AG04449 (cell line): ENCODE data around the gene LLPH.

ENCODE experiments used
- CTCF ChIA-PET: fragments of 350-600 bp; formaldehyde crosslinking; extraction: SDS; loops from one replicate; lab custom pipeline; 2021; ENCODE audit warnings: antibody characterized with exemption; lab: Yijun Ruan, JAX
- POLR2A ChIA-PET: fragments of 400-600, 350-600 bp; formaldehyde crosslinking; extraction: SDS; loops from one replicate; lab custom pipeline; 2020; ENCODE audit warnings: antibody characterized with exemption, inconsistent platforms; lab: Yijun Ruan, JAX
- DNase-seq: peaks from one replicate; pipeline ENCODE4 v3.0.0-alpha.2; 2010; ENCODE audit warnings: low read depth, low spot score
- H3K4me3 ChIP-seq: 2 replicates; pipeline ENCODE4 v1.5.1; 2011; ENCODE audit warnings: low read depth, mild to moderate bottlenecking, control low read depth, low read length
- TF ChIP-seq, protein P1 (sequence below): IDR thresholded peaks from one replicate; pipeline ENCODE4 v1.5.1; 2011; ENCODE audit warnings: mild to moderate bottlenecking, moderate library complexity, low read length, control low read depth, inconsistent platforms; ENCODE audit not compliant: insufficient read depth; ENCODE audit errors: missing control alignments

LLPH gene

DNA sequence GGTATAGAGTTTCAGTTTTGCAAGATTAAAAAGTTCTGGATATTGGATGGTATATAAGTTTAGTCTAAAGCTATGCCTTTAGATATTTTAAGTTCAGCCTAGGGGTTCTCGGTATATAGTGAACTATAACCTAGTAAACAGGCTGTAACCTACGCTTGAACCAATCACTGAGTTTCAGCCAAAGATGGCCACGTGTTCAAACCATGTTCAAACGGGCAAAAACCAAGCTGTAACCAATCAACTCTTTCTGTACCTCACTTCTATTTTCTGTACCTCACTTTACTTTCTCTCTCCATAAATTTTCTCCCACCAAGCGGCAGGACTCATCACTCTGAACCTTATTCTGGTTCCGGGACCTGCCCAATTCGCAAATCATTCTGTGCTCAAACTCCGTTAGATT lies 37.9 kb upstream of the LLPH start:
- CTCF ChIA-PET = interaction anchor here (1.0 to 2.4 kb wide), 7 partner anchors 9 to 241 kb away, joined by 3 to 12 read pairs (median 7); no protein-coding TSS in a partner anchor
- DNase-seq = no peak

GRCh38 chr12:66166561-66166960 lies 36.0 kb upstream of the LLPH start:
- H3K4me3 ChIP-seq = no peak overlapping the region
- ChIA-PET POLR2A (no interaction called here), CTCF (interaction anchor here (1.1 kb wide), 1 partner anchor 21 kb away, joined by 7 read pairs; no protein-coding TSS in a partner anchor)
- TF ChIP-seq, protein P1, sequence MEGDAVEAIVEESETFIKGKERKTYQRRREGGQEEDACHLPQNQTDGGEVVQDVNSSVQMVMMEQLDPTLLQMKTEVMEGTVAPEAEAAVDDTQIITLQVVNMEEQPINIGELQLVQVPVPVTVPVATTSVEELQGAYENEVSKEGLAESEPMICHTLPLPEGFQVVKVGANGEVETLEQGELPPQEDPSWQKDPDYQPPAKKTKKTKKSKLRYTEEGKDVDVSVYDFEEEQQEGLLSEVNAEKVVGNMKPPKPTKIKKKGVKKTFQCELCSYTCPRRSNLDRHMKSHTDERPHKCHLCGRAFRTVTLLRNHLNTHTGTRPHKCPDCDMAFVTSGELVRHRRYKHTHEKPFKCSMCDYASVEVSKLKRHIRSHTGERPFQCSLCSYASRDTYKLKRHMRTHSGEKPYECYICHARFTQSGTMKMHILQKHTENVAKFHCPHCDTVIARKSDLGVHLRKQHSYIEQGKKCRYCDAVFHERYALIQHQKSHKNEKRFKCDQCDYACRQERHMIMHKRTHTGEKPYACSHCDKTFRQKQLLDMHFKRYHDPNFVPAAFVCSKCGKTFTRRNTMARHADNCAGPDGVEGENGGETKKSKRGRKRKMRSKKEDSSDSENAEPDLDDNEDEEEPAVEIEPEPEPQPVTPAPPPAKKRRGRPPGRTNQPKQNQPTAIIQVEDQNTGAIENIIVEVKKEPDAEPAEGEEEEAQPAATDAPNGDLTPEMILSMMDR = no peak
- no peak for DNase-seq

More for the DNA sequence above, 37.9 kb upstream of the LLPH start:
- H3K4me3 ChIP-seq = peak overlapping the region; percentile 88
- POLR2A ChIA-PET = interaction anchor here (1.4 to 1.8 kb wide), 2 partner anchors 36 to 67 kb away, joined by 4 to 6 read pairs; no protein-coding TSS in a partner anchor
- TF ChIP-seq, protein P1 = no peak

GRCh38 chr12:66165141-66165540 lies 34.6 kb upstream of the LLPH start:
- TF ChIP-seq, protein P1 = no peak
- ChIA-PET CTCF (no interaction called here), POLR2A (no interaction called here)
- H3K4me3 ChIP-seq = no peak overlapping the region
- no peak for DNase-seq

DNA sequence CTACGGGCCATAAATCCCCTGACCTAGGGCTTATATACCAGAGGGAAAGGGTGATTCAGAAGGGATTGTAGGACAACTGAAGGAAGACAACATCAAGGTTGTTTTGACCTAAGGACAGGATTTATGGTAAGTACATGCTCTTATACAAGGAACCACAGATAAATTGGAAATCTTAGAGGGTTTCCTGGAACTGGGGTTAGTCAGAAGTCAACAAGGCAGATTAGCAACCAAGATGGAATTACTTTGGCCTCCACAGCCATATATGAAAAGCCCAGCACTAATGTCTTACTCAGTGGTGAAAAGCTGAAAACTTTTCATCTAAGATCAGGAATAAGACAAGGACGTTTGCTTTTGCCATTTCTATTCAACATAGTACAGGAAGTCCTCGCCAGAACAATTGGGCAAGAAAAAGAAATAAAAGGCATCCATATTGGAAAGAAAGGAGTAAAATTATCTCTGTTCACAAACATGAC lies 33.8 kb upstream of the LLPH start:
- ChIA-PET CTCF (no interaction called here), POLR2A (no interaction called here)
- TF ChIP-seq, protein P1 = no peak
- peak; percentile 10 for DNase-seq
- no peak overlapping the region for H3K4me3 ChIP-seq

DNA sequence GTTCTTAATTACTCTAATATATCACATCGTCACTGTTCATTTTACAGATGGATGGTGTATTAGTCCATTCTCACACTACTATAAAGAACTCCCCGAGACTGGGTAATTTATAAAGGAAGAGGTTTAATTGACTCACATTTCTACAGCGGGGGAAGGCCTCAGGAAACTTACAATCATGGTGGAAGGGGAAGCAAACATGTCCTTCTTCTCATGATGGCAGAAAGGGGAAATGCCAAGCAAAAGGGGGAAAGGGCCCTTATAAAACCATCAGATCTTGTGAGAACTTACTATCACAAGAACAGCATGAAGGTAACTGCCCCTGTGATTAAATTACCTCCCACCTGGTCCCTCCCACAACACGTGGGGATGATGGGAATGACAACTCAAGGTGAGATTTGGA lies 32.7 kb upstream of the LLPH start:
- ChIA-PET CTCF (no interaction called here), POLR2A (no interaction called here)
- TF ChIP-seq, protein P1 = no peak
- H3K4me3 ChIP-seq = no peak overlapping the region
- DNase-seq = no peak

GRCh38 chr12:66162701-66163100 lies 32.2 kb upstream of the LLPH start:
- no peak overlapping the region for H3K4me3 ChIP-seq
- TF ChIP-seq, protein P1 = no peak
- ChIA-PET CTCF (interaction anchor here (1.1 kb wide), 1 partner anchor 18 kb away, joined by 3 read pairs; no protein-coding TSS in a partner anchor), POLR2A (no interaction called here)
- no peak for DNase-seq
